Activated T-cell treated with anti-CD3 and anti-CD28 coated beads for 4 hours (primary cell): ENCODE results near the gene HIF1A.
A peak's percentile ranks its signal among the peaks of the same experiment; 100 is the strongest.
"Not testable (repeated sequence)": the region's sequence is repeated elsewhere in the genome, so short reads cannot be mapped to it uniquely, and the experiment has no call there.

ENCODE experiments used
- DNase-seq: peaks from one replicate; pipeline ENCODE4 v3.0.0-alpha.2; 2020

HIF1A gene

DNA sequence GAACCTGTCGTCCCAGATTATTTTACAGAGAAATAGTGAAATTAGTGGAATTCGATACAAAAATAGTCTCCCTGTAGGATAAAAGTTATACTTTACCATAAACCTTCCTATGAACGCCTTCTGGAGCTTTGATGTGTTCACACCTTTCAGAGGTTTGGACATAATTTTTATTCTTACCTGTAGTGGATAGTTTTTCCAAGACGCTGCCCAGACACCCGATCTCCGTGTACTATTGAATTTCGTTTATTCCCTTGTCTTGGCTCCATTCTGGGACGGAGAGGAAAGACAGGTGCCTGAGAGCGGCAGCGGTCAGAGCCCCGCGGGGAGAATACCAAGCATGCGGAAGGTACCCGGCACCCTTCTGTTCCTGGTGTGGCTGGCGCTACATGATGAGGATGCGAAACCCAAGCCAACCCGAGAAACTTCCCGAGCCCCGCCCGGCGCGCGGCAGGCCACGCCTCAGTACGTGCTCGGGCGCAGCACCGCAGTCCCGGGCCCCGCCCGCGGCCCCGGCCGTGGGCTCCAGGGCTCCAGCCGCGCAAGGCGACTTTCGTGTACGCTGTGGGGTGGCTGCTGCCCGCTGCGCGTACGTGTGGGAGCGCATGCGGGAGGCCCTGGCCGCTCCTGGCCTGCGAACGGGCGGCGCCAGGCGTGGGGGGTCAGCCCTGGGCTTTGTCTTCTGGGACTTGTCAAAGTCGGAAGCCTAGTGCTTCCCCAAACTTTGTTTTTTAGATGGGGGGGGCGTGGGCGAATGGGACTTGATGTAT lies 55.6 kb downstream of the HIF1A start:
- DNase-seq, result peak; percentile 57

DNA sequence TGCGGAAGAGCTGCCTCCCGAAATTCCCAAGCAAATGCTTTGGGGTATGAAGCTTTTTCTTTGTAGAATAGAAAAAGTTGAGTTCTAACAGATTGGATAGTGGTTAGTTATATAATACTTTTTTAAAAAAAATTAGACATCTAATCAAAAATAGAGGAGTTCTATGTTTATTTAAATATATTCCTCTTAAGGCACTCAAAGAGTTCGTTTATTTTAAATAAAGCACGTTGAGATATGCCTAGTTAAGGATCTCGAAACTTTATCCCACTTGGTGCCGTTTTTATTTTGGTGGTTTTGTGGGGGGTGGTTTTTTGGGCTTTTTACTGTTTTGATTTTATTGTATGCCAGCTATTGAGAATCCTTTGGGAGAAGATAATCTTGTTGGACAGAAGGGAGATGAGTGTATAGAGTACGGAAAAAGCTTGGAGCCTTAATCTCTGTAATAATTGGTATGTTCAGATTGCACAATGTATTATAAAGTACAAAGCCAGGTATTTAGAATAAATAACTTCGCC lies 56.2 kb downstream of the HIF1A start:
- no peak for DNase-seq

DNA sequence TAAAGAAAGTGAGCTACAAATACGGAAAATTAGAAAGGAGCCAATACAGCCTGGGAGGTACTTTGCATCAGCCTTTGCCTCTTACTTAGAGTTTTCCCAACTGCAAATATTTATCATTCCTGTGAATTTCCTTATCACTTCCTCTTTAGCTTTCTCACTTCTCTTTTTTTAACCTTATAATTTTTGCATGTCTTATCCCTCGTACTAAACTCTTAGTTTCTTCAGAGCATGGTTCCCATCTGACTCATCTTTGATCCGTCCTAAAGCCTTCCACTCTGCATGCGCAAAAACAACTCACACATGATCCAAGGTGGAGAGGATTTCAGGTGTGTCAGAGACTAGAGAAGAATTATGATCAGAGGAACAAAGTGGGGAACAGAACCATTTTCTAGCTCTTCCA lies 57.3 kb downstream of the HIF1A start:
- no peak for DNase-seq

DNA sequence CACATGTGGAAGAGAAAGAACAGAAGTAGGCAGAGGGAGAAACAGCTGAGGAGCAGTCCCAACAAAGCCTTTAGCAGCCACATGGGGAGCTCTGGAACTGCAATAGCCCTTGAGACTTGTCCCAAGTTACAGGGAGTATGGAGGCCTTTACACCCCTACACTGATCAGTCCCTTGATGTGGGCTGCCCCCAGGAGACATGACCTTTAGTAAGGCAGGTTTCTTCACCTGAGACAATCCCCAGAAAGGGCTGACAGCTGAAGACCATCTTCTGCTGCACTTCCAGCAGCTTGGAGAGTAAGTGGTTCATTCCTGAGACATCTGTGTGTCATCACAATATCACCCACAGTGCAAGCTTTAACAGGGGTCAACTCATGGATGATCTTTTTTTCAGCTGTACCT lies 58.3 kb downstream of the HIF1A start:
- no peak for DNase-seq

DNA sequence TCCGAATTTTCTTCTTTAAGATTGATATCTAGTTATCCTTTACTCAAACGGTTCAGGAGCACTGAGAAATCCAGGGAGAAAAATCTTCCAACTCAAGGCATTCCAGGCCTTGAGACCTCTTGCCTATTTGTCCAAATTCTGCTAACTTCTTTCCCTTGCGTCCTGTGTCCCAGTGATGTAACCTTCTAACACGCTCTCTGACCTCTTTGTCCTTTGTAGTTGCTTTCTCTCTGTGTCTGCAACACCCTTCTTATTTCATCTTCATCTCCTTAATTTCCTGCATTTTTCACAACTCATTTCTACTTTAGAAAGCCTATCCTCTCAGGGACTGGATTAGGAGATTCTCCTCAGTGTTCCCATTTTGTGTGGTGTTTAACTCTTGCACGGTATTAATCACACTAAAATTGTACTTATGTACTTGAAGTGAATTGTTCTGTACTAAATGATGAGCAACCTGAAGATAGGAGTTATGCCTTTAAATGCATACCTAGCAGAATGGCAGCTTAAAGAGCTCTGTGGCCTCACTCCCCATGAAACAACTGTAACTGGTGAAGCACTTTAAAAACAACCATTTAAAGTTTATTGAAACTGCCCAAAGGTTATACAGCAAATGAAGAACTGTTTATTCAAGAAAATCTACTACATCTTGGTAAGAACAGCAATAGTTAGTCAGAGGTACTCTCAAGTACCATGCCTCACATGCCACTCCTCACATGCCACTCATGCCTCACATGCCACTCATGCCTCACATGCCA lies 59.5 kb downstream of the HIF1A start:
- DNase-seq, result no peak

DNA sequence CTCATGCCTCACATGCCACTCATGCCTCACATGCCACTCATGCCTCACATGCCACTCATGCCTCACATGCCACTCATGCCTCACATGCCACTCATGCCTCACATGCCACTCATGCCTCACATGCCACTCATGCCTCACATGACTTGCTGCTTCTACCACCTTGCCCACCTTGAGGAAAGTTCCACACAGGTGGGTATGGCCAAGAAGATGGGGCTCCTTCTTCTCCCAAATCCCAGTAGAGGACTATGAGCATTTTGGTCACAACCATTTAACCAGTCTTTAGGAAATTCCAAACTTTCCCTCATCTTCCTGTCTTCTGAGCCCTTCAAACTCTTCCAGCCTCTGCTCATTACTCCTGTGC lies 60.0 kb downstream of the HIF1A start:
- not testable (repeated sequence) for DNase-seq

DNA sequence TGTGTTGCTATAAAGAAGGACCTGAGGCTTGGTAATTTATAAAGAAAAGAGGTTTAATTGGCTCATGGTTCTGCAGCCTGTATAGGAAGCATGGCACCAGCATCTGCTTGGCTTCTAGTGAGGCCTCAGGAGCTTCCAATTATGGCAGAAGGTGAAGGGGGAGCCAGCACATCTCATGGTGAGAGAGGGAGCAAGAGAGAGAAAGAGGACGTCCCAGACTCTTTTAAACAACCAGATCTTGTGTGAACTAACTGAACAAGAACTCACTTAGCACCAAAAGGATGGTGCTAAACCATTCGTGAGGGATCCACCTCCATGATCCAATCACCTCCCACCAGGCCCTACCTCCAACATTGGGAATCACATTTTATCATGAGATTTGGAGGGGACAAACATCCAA lies 60.8 kb downstream of the HIF1A start:
- DNase-seq, result no peak

DNA sequence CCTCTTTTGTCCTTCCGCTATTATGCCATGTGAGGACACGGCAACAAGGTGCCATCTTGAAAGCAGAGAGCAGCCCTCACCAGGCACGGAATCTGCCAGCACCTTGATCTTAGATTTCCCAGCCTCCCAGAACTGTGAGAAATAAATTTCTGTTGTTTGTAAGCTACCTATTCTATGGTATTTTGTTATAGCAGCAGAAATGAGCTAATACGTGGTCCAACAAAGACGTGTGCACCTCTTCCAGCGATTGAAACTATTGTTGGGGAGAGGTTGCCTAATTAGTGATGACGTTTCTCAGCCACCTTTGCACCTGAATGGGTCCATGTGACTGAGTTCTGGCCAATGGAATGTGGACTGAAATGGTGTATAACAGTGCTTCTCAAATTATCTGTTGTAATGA lies 64.6 kb downstream of the HIF1A start:
- no peak for DNase-seq

DNA sequence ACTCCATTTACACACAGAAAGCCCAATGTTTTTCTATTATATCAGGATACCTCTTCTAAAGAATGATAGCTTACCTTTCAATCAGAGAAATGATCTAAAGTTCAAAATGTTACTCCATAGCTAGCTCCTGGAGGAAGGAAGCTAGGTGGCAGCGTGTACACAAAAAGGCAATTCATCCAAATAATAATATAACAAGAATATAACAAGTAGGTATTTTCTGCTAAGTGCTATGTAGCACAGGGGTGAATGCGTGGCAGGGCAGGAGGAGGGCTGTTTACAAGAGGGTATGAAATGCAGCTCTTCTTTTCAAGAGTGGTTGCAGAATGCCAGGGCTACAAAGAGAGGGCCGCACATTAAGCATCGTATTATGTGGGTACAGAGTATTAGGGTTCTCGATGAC lies 66.2 kb downstream of the HIF1A start:
- no peak for DNase-seq

DNA sequence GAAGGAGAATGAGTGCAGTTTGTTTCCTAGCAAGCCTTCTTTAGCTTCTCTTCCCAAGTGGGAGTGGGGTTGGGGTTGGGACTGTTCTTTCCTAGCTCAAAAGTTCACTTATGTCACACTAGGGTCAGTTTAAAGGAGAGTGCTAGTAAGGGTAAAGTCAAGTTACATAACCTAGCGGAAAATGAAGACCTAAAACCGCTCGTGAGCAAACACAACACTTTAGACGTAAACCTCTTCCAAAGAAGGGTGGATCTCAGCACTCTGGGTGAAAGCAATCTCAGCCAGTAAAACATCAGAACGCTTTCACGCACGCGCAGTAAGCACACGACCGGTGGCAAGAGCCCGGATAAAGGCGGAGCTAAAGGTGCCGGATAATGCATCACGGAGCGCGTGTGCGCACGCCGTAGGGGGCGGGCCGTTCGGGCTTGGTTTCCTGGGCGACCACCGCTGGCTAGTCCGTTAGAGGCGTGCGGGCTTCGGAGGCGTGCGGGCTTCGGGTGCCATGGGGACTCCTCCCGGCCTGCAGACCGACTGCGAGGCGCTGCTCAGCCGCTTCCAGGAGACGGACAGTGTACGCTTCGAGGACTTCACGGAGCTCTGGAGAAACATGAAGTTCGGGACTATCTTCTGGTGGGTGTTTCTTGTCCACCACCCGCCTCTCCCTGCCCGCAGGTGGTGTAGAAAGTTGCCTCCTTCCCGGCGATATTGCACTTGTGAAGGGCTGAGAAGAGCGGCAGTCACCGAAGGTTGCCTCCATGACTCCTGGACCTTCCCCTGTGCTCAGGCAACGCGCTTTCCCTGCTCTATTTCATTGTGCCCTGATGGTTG lies 66.9 kb downstream of the HIF1A start, which contains the start of gene SNAPC1:
SNAPC1 (plus strand) TSS at position 462 of the 828 bp plus-strand sequence; CDS start at position 503, 41 bp downstream.
- DNase-seq, result peak; percentile 94

DNA sequence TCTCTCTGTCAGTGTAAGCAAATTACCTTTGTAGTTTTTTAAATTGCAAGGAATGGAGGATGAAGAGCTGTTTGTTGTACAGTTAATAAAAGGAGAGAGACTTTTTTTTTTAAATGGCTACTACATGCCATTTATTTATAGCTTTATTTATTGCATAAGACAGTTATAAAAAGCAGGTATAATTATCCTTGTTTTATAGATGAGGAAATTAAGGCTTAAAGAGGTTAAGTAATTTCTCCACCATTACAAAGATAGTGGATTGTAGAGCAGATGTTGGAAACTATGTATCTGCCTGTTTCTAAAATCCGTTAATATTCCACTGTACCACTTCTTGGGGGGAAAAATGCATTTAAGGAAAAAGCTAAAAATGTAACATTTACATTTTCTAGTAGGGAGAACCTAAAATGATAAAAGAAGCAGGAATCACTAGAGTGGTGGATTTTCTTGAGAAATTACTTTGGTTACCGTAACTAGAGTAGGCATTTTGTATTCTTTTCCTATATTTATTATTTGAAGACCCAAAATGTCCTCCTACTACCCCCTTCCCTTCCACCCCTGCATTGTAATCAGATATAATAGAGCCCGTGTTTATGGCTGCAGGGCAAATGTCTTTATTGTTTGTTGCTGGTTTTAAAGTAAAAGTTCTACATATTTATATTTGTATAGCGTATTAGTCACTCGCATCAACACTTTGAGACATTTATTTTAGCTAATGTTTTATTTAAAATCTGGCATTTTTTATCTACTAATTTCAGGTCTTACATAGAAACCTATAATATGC lies 69.2 kb downstream of the HIF1A start:
- no peak for DNase-seq

DNA sequence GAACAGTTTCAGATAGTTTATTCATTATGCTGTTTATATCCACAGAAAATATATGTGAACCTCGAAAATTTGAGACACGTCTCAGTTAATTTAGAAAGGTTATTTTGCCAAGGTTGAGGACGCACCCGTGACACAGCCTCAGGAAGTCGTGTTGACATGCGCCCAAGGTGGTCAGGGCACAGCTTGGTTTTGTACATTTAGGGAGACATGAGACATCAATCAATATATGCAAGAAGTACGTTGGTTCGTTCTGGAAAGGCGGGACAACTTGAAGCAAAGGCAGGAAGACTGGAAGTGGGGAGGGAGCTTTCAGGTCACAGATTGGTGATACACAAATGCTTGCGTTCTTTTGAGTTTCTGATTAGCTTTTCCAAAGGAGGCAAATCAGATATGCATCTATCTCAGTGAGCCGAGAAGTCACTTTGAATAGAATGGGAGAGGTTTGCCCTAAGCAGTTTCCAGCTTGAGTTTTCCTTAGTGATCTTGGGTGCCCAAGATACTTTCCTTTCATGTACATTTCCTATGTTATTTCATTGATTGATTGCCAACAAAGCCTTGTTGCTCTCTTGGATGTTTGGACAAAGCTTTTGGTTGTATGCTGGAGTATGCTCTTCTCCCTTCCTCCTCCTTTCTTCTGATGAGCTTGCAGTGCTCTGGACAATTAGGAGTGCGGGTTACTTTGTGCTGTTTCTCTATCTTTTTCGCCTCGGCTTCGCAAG lies 70.1 kb downstream of the HIF1A start:
- DNase-seq, result no peak

DNA sequence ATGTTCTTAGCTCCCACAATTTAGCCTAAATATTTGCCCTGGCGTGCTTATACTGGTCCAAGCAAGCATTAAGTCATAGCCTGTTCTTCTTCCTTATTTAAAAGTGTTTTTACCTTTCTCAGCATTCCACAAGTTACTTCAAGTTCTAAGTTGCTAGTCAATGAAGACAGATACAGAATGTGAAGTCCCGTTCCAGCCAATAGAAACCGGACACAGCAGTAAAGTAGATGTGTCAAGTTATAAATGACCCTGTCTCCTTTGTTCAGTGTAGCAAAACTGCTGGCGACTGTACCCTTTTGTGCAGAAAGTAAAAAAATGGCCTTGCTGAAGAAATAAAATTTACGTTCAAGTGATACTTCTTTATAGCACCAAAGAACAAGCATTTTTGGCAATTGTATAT lies 70.8 kb downstream of the HIF1A start:
- DNase-seq, result no peak

DNA sequence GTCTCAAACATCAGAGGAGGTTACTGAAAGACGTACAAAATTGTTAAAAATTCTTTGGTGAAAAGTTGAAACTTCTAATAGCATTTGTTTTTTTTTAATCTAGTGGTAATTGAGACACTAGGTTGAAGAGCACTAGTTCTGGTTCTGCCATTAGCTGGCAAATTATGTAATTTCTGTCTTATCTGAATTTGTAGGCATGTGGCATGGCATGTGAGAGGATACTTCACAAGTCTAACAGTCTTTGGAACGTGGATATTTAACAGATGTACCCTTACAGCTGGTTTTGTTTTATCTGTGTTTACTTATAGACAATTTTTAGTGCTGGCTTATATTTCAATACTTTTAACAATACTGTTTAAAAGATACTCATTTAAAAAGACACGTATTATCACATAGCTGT lies 72.9 kb downstream of the HIF1A start:
- DNase-seq, result no peak

DNA sequence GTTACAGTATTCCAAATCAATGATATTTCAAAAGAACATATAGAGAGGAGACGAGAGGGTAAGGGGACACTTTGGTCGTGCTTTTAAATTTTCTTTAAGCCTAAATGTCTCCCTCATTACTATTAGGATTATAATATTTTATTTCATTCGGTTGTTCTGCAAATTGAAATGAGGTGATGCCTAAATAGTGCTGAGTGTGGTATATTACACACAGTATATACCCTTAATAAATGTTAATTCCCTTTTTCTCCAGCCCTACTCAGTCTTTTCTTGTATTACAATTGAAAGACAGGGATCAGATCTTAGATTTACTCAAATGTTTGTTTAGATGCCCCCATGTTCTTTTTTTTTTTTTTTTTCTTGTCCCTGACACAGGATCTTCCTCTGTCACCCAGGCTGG lies 74.6 kb downstream of the HIF1A start:
- DNase-seq, result no peak

DNA sequence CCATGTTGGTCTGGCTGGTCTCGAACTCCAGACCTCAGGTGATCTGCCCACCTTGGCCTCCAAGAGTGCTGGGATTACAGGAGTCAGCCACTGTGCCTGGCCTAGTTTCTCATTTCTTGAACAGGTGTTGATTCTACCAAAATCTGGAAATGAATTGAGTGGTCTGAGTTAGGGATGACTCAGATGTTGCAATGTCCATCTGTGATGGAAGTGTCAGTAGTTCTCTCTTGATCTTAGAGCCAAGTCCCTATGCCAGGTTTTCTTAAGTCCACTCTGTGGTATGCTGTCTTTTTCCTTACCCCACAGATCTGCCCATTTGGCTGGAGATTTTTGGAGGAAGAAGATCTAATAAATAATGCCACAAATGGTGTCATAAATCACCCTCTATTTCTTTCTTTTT lies 79.5 kb downstream of the HIF1A start:
- DNase-seq, result no peak

DNA sequence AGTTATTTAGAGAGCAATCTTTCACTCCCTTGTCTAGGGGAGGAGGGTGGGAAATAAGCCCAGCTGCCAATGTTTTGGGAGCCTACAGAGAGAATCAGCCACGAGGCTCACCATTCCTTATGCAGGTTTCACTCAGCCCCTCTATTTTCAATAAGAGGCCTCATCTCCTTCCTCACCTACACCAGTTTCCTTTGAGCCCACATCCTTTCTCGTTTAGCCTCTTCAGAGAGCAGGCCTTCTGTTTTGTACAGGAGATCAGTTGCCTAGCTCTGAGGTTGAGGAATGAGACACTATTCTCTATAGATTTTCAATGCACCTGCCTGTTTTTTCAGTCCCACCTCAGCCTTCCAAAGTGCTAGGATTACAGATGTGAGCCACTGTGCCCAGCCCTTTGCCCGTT lies 84.8 kb downstream of the HIF1A start:
- no peak for DNase-seq

DNA sequence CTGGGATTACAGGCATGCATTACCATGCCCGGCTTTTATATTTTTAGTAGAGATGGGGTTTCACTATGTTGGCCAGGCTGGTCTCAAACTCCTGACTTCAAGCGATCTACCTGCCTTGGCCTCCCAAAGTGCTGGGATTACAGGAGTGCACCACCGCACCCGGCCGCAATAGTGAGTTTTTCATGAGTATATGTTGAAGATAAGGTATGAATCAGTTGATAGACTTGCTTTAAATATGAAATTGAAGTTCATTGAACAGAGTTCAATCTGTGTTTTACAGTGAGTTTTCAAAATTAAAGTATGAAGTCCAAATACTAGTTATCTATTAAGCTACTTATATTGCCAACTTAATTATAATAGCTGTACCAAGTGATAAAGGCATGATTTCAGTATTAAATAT lies 102.0 kb downstream of the HIF1A start:
- DNase-seq, result no peak
